Kidney tubule cell (primary cell): ENCODE measurements around the gene ZNF546.
"Not testable (repeated sequence)": the region's sequence is repeated elsewhere in the genome, so short reads cannot be mapped to it uniquely, and the experiment has no call there.

Experiments
- DNase-seq: peaks from one replicate; pipeline ENCODE4 v3.0.0-alpha.2; 2018; ENCODE audit warnings: low spot score

The ZNF546 gene

GRCh38 chr19:39996811-39997637 lies at the start of gene ZNF546:
ZNF546 (plus strand) TSS chr19:39997060; CDS start chr19:39998327, 1,267 bp downstream.
- DNase-seq: peak; percentile 93

GRCh38 chr19:39949026-39949747 lies 47.7 kb upstream of the ZNF546 start:
- no peak for DNase-seq

GRCh38 chr19:39951065-39951650 lies 45.7 kb upstream of the ZNF546 start:
- no peak for DNase-seq

- peak; percentile 68 for DNase-seq
Observed at GRCh38 chr19:39951686-39952085, 45.2 kb upstream of the ZNF546 start.

GRCh38 chr19:39953915-39954314 lies 42.9 kb upstream of the ZNF546 start:
- DNase-seq: no peak

GRCh38 chr19:39957886-39958285 lies 39.0 kb upstream of the ZNF546 start:
- DNase-seq: not testable (repeated sequence)

- DNase-seq: not testable (repeated sequence)
Observed at GRCh38 chr19:39958942-39959341, 37.9 kb upstream of the ZNF546 start.

- DNase-seq: not testable (repeated sequence)
Observed at GRCh38 chr19:39959407-39959806, 37.5 kb upstream of the ZNF546 start.

- no peak for DNase-seq
Observed at GRCh38 chr19:39963898-39964297, 33.0 kb upstream of the ZNF546 start.

- no peak for DNase-seq
Observed at GRCh38 chr19:39966617-39967016, 30.2 kb upstream of the ZNF546 start.

- no peak for DNase-seq
Observed at GRCh38 chr19:39967561-39967960, 29.3 kb upstream of the ZNF546 start.

- no peak for DNase-seq
Observed at GRCh38 chr19:39968789-39969188, 28.1 kb upstream of the ZNF546 start.

GRCh38 chr19:39969266-39969665 lies 27.6 kb upstream of the ZNF546 start:
- DNase-seq: no peak

- no peak for DNase-seq
Observed at GRCh38 chr19:39969681-39970424, 27.0 kb upstream of the ZNF546 start.

GRCh38 chr19:39970425-39970674 lies 26.5 kb upstream of the ZNF546 start:
- DNase-seq: no peak

GRCh38 chr19:39970675-39971379 lies 26.0 kb upstream of the ZNF546 start, which contains the start of gene PSMC4:
PSMC4 (plus strand) TSS chr19:39971165; CDS start chr19:39971203, 38 bp downstream.
- peak; percentile 99 for DNase-seq

GRCh38 chr19:39971380-39972035 lies 25.4 kb upstream of the ZNF546 start:
- DNase-seq: no peak

GRCh38 chr19:39974377-39975155 lies 22.3 kb upstream of the ZNF546 start:
- DNase-seq: no peak

- no peak for DNase-seq
Observed at GRCh38 chr19:39982883-39983282, 14.0 kb upstream of the ZNF546 start.

- DNase-seq: no peak
Observed at GRCh38 chr19:39983695-39984300, 13.1 kb upstream of the ZNF546 start.
